ENCODE measurements around the gene NFIA.

The NFIA gene

DNA sequence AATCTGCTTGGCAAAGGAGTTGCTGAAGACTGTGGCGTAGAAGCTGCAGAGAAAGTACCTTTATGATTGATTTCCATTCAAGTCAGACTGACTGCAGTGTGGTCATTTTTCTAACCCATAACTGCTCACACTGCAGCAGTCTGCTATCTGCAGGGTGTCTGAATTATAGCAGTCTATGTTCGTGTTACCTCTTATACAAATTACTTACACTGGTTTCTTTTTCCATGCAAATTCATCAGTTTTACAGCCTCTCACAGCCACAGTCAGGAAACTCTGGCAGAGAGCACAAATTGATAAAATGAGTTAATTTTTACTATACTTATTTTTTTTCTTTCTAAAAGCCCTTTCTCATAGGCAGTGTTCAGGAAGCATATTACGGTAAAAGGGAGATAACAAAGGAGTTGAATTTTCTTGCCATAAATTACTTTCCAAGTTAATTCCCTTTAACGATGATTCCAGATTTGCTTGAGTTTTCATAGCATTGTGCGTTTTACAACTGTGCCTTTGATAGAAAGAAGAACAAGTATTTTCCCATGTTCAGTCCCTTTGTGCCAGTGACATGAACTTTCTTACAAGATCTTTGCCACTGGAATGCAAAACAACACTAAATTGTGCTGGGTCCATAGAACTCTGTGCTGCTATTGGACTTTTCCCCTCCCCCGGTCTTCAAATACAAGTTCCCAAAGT is 261.5 kb downstream of the NFIA start:
- FAIRE-seq: no peak

- FAIRE-seq: no peak
These were observed 262.3 kb downstream of the NFIA start for GRCh38 chr1:61344696-61345095.

DNA sequence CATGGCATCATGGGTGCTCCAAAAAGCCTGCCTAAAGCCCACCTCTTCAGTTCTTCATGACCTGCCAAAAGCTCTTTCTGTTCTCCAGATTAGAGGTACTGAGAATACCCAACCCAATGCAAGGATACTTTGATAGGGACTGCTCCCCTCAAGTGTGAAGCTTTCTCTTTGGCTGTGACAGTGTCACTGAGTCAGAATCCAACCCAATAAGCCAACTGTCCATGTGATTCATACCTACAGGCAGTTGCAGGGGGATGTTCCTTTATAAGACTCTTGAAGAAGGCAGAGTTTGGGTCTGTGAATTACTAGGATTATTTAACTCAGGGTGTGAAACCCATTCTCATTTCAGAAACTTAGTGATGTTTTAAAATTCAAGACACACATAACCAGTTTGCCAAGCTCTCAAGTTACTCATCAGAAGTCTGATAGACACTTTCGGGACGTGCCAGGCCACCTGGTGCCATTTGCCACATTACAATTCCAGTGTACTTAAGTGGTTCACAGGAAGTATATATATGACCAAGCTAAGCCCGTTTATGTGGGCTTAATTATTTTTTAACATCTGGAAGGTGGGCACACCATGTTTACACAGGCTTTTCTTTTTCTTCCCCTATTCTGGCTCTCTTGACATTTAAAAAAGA is 265.8 kb downstream of the NFIA start:
- FAIRE-seq: no peak

DNA sequence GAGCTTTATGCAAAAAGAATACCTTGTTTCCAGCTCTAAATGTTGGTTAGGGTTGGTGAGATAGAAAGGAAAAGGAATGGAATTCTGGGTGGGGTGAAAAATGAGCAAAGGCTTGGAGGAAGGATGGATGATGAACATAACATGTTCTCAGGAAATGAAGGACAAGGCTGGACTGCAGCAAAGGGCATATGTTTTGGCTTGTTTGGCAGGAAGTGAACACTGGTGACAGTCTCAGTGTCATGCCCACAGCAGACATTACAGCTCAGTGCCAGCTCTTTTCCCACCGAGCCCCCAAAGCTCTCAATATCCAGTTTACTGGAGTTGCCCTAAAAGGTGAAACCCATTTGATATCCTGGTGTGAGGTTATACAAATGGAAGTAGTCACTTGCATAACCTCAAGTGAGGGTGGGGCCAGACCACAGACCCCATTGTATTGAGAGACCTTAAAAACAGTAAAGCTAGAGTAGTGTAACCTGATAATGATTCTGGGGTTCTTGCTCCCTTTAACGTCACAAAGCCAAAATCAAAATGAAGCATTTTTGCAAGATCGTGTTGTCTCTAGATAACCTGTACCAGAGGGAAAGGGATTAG is 270.6 kb downstream of the NFIA start:
- FAIRE-seq: no peak

GRCh38 chr1:61353797-61354406 is 271.5 kb downstream of the NFIA start:
- no peak for FAIRE-seq

GRCh38 chr1:61356016-61356415 is 273.7 kb downstream of the NFIA start:
- no peak for FAIRE-seq

DNA sequence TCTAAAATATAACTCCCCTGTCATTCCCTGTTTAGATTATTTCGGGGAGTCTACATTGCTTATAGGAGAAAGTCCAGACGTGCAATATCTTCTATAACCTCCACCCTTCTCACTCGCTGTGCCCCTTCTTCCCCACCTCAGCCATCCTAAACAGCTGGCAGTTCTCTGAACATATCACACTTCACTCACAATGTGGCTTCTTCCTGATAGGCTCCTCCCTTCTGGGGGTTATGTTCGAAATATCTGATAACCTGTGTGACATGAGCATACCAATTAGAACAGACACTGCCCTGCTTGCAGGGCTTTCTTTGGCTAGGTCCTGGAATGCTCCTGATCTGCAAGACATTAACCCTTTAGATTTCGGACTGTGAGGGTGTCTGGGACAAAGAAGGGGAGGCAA is 274.6 kb downstream of the NFIA start:
- no peak for FAIRE-seq

- FAIRE-seq: no peak
These were observed 275.2 kb downstream of the NFIA start for GRCh38 chr1:61357539-61357938.

DNA sequence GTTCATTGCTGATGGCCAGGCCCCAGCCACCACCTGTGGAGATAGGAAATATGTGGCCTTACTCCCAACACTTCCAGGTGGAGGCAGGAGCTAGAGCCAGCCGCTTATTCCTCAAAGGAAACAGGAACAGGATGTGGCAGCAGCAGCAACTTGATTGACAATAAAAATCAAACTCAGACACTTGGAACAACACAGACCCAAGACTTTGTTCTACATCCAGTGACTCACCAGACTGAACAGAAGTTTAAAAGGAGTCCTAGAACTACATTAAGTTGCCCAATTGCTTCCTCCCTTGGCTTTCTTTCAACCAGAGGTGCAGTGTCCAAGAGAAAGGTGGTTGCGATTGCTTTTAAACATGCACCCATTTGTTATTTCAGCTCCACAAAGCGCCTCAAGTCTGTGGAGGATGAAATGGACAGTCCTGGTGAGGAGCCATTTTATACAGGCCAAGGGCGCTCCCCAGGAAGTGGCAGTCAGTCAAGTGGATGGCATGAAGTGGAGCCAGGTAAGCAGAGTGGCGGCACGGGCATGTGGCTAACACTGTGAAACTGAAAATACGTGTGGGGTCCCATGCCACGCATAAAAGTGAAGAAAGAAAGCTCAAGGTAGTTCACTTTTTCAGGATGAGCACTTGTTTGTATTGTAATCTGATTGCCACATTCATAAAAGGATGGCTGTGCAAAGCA is 276.6 kb downstream of the NFIA start:
- FAIRE-seq: no peak

GRCh38 chr1:61361931-61362330 is 279.6 kb downstream of the NFIA start:
- FAIRE-seq: no peak

GRCh38 chr1:61362351-61362750 is 280.0 kb downstream of the NFIA start:
- no peak for FAIRE-seq

DNA sequence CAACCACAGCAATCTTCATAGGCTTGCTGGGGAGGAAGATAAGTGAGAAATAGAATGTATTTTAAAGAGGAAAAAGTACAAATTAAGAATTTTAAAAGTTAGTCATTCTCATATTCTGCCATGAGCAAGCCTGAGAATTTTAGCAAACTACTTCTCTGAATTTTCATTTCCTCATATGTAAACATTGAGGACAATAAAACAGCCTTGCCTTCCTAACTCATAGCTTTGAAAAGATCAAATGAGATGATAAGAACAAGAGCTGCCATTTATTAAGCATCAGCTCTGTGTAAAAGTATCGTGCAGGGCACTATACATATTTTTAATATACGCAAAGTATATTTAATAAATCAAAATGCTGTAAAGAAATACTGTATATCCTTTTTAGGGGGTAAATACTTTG is 286.0 kb downstream of the NFIA start:
- FAIRE-seq: no peak

DNA sequence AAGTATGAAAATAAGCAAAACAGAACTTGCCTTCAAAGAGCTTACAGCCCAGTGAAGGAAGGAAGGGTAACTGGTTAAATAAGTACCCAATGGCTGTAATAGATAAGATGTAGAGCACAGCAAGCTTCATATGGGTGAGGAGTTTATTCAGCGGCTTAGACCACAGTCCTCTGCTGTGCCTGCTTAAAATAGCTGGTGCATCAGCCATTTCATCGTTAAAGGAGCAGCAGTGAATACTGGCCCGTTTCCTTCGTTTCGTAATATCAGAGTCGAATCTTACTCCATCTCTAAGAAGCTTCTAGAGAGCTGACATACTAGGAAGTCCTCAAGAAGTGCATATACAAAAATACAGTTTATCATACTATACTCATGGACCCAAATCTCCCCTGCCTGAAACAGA is 286.5 kb downstream of the NFIA start:
- FAIRE-seq: no peak

DNA sequence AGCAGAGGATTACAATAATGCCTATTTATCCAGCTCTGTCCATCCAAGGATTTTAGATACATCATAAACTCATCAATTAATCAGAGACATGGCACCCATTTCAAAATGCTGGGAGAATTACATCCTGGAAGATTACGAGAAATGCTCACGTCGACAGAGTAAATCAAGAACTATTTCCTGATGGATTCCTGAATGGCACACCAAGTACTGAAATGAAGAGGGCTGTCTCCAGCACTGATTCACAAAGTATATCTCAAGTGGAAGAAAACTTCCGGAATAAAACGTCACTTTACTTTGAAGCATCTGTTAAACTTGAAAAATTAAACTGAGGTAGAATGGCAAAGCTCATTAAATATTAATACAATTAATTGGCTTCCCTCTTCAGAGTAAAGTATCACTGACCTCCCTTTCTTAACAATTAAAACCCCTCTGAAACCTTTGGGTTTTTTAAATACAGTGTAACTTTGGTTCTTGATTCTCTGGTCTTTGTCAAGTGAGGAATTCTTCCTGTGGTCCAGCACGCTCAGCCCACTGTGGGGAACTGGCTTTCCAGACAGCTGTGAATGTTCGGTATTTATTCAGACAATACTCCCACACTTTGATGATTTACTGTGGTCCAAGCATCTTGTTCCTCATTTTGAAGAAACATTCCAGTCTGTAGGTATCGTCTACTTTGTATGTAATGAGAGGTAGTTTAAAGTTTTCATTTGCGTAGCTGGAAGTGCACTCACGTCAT is 288.0 kb downstream of the NFIA start:
- no peak for FAIRE-seq

DNA sequence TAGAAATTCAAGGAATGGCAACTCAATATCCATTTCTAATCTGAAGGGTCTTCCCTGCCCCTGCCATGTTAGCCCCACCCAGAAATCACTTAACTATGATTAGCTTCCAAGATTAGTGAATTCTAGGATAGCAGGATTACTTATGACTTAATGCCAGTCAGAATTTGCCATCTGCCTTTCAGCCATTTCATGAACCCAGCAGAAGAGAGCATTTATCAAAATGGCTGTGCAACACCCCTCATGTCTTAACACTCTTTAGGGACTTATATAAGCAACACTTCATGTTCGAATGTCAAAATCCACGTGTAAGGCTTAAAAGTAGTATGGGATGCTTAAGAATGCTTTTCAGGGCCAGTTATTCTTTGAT is 288.5 kb downstream of the NFIA start:
- FAIRE-seq: no peak

DNA sequence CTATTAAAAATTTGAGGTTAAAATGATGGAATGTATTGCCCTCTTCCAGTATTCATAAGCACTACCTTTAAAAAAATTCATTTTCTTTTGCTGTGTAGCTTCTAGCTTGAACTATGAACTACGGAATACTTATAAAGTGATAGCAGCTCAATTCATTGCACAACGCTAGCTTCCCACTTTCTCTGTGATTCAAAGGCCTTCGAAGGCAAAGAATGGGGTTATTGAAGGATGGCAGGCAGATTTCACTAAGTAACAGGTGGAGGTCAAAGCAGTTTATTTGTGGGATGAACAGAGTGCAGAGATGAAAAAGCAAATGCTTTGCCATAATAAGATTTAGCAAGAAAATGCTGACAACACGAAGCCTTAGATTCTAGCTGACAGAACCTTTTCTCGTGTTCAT is 290.6 kb downstream of the NFIA start:
- no peak for FAIRE-seq

DNA sequence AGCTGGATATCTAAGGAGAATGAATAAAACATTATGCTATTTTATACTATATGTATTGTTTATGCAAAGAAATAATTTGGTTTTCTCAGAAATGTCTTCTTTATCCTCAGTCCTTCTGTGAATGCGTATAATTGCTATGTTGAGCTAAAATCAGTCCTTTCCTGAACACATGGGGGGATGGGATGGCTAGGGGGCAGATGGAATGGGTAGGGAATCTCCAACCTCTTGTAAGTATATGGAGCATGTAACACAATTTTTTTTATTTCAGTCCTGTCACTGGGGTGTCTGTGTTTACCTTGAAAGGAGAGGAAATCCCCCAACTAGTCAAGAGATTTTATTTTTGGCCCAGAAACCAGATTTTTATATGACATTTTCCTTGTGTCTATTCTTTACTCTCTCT is 291.8 kb downstream of the NFIA start:
- no peak for FAIRE-seq

DNA sequence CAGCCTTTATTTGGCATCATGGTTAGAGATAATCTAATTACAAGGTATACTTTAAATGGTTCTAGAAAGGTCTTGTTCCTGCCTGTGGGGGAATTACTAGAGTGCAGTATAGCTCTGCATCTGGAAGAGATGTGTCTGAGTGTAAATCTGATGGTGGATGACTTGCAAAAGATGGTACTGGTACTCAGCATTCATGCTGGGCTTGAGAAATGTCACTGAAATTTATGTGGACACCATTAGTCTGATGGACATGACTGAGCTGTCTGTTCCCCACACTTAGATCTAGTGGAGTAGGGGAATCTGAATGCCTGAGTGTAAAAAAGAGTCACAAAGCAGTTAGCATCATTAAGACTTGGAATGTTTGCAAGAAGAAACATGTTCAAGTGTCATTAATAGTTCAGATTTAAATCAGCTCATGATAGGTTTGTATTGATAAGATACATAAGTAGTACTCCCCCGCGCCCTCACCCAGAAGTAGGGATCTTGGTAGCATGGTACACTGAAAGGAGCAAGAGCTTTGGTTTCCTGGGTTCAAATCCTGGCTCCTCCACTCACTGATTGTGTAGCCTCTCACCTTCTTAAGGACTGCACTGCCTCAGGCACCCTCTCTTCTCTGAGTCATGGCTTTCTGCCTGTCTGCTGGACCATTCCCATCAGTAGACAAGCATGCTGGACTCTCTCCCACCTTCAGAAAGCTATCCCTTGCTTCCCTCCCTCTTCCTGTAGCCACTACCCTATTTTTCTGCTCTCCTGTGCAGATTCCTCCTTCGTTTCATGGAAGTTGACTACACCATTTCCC is 292.9 kb downstream of the NFIA start:
- FAIRE-seq: no peak

- no peak for FAIRE-seq
These were observed 293.8 kb downstream of the NFIA start for GRCh38 chr1:61376151-61376550.

GRCh38 chr1:61377242-61377958 is 295.0 kb downstream of the NFIA start:
- no peak for FAIRE-seq

DNA sequence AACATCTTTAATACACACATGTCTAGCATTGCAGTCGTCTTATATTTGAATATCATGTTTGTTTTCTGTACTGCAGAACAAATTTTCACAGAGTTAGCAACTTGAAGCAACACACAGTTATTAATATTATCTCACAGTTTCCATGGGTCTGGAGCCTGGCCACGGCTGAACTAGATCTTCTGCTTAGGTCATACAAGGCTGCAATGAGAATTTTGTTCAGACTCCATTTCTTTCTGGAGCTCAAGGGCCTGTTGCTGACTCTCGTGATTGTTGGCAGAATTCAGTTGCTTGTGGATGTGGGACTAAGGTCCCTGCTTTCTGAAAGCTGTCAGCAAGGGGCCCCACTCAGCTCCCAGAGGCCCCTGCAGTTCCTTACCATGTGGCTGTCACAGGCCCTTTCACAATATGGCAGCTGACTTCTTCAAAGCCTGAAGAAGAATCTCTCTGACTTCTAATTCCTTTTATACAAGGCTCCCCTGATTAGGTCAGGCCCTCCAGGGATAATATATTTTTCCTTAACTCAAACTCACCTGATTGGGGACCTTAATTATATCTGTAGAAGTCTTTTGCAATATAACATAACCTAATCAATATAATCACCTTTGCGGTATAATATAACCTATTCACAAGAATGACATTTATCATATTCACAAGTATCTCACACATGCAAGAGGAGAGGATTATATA is 296.3 kb downstream of the NFIA start:
- FAIRE-seq: no peak
